B cell (primary cell): ENCODE measurements around the gene HSPB8.

ENCODE experiments used
- EZH2 ChIP-seq: IDR thresholded peaks from 2 replicates; pipeline ENCODE4 v1.6.1; 2012; ENCODE audit warnings: borderline replicate concordance, low read depth, mild to moderate bottlenecking, moderate library complexity, low read length; ENCODE audit not compliant: insufficient read depth, poor library complexity, severe bottlenecking
- TF ChIP-seq, protein P1 (sequence below): fragments of 200-600 bp; IDR thresholded peaks from one replicate; pipeline ENCODE4 v1.8.0; 2022; ENCODE audit warnings: antibody characterized with exemption, mild to moderate bottlenecking

DNA sequence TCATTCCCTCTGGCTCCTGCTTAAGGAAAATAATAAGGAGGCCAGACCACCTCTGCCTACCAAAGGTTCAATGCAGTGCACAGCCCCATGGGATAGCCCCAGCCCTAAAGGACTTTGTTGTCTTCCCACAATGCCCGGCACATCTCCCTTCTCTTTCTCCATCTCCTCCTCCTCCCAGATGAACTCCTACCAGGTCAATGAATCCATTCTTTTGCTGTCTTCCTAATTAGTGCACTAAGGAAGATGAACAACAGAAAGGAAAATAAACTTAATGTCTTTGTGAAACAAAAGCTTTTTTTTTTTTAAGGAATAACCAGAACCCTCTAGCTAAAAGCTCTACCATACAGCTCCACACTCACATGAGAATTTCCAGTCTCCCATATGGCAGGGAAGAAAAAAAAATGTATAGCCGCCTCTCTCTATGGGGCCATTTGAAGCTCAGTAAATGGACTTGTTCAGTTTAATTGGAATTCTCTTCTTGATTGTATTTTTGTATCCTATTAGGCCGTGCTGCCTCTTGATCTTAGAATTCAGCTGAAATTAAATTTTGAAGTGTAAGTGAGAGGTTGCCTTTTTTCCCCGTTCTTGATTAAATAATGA lies 41.8 kb upstream of the HSPB8 start:
- TF ChIP-seq, protein P1, sequence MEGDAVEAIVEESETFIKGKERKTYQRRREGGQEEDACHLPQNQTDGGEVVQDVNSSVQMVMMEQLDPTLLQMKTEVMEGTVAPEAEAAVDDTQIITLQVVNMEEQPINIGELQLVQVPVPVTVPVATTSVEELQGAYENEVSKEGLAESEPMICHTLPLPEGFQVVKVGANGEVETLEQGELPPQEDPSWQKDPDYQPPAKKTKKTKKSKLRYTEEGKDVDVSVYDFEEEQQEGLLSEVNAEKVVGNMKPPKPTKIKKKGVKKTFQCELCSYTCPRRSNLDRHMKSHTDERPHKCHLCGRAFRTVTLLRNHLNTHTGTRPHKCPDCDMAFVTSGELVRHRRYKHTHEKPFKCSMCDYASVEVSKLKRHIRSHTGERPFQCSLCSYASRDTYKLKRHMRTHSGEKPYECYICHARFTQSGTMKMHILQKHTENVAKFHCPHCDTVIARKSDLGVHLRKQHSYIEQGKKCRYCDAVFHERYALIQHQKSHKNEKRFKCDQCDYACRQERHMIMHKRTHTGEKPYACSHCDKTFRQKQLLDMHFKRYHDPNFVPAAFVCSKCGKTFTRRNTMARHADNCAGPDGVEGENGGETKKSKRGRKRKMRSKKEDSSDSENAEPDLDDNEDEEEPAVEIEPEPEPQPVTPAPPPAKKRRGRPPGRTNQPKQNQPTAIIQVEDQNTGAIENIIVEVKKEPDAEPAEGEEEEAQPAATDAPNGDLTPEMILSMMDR: no peak
- no peak for TF ChIP-seq EZH2
